Upper lobe of left lung (tissue), 6 donors: Measurements from ENCODE around the gene TBL2. TPM values are rescaled to one million over a fixed set of nuclear protein-coding genes. Genes with fewer than 3 reads are reported as not detected.
A peak's percentile ranks its signal among the peaks of the same experiment; 100 is the strongest.

Source experiments
- ATAC-seq, 2 donors: fragments of 200-7000 bp; cut with Tn5 transposase; one replicate each; pipeline ENCODE4 v1.9.1; 2022; ENCODE audit warnings: mild to moderate bottlenecking in 2 of 2, moderate library complexity in 2 of 2; ENCODE audit not compliant: low FRiP score in 2 of 2
- DNase-seq, 2 donors: peaks; one replicate each; pipeline ENCODE4 v3.0.0-alpha.2; 2019 to 2020
- H3K27ac ChIP-seq, 4 donors: fragments of 200-600 bp; sonication (generic); one replicate each; pipeline ENCODE4 v1.5.1; 2016 to 2019
- H3K27me3 ChIP-seq, 4 donors: fragments of 200-600 bp; sonication (generic); one replicate each; pipeline ENCODE4 v1.5.1; 2017 to 2019
- H3K36me3 ChIP-seq, 4 donors: fragments of 200-600 bp; sonication (generic); one replicate each; pipeline ENCODE4 v1.5.1; 2016 to 2019
- H3K4me1 ChIP-seq, 4 donors: fragments of 200-600 bp; sonication (generic); one replicate each; pipeline ENCODE4 v1.5.1; 2018 to 2019
- H3K4me3 ChIP-seq, 4 donors: fragments of 200-600 bp; sonication (generic); one replicate each; pipeline ENCODE4 v1.5.1; 2017 to 2019; ENCODE audit warnings: mild to moderate bottlenecking in 2 of 4, moderate library complexity in 1 of 4
- H3K9me3 ChIP-seq, 4 donors: fragments of 200-600 bp; sonication (generic); one replicate each; pipeline ENCODE4 v1.5.1; 2018 to 2019
- EP300 ChIP-seq, 4 donors: sonication (generic); formaldehyde crosslinking; IDR thresholded peaks; one replicate each; pipeline ENCODE4 v1.5.1; 2017; ENCODE audit warnings: antibody characterized with exemption in 4 of 4, control low read depth in 2 of 4
- POLR2A ChIP-seq, 4 donors: fragments of 450-650 bp; IDR thresholded peaks; one replicate each; pipeline ENCODE4 v1.5.1; 2016 to 2017; ENCODE audit warnings: antibody characterized with exemption in 4 of 4, mild to moderate bottlenecking in 2 of 4
- POLR2AphosphoS5 ChIP-seq, 2 donors: sonication (generic); formaldehyde crosslinking; IDR thresholded peaks; one replicate each; pipeline ENCODE4 v1.5.1; 2017; ENCODE audit warnings: antibody characterized with exemption in 2 of 2
- WGBS, 2 donors: methylation state at CpG; one replicate each; pipeline ENCODE4 v1.1.5; 2017 to 2018; 5-methylcytosine and 5-hydroxymethylcytosine counted together
- total RNA-seq, 6 donors: library from RNA; depleted of rRNA in 4 of 6; stranded (reverse); fragments of >200 nt in 4 of 6; gene quantifications; one replicate each; pipeline versions ENCODE4 v1.1.0 to v1.2.1, GENCODE V29; 2016 to 2021
- TF ChIP-seq, protein P1 (sequence below), 6 experiments: fragments of 450-650 bp in 4 of 6; fragments of 200-600 bp in 2 of 6; sonication (generic) in 2 of 6; IDR thresholded peaks; one replicate each; pipeline ENCODE4 v1.5.1; 2016 to 2019; ENCODE audit warnings: antibody characterized with exemption in 6 of 6
- donor health status: DM: no; HTN: no; CAD: no; lungs with moderate emphysema.
- donor health status: DM: no; HTN: yes; CAD: no; lungs with severe emphysema.

TBL2 gene
- total RNA-seq, 6 donors from 2014 or later, result 15.7 to 52.9 (median 30.7) TPM

DNA sequence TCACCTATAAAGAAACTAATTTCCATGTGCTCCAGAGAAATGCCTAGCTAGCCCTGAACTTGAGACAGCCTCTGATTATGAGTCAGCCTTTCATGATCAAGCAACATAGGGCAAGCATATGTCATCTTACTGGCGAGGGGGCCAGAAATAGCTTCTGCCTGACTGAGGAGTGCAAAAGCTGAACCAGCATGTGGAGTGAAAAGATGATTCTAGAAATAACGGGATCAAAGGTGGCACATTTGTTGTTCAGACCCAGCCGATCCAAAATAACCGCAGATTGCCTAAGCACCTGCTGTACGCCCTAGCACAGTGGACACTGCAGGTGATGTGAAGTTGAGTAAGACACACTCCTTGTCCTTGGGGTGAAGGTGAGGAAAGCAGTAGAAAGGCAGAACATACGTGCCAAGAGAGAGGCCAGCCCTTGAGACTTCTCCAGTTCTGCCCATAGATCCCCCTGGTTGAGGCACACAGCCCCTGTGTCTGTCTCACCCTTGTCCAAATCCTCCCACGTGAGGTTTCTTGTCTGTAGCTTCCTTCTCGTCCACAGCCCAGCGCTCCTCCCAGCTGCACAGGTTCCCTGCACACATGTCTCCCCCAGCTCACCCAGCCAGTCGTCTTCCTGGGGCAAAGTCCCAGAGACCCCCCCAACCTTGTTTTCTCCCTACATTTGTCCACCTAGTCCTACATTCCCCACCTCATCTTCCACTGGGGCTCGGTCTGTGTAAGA, 18.1 kb downstream of the TBL2 start:
- no peak for DNase-seq
- Histone ChIP-seq H3K9me3 (no peaks in the 10 kb centered on the region), H3K36me3 (no peaks in the 10 kb centered on the region), H3K27me3 (no peaks in the 10 kb centered on the region), H3K4me3 (no peak overlapping the region), H3K4me1 (peaks cover 10 to 21% (median 16%) of the 10 kb centered on the region in 4 donors), H3K27ac (no peak overlapping the region)
- TF ChIP-seq POLR2A (IDR thresholded peaks at IDR 0.05), result no peak
- TF ChIP-seq, protein P1, sequence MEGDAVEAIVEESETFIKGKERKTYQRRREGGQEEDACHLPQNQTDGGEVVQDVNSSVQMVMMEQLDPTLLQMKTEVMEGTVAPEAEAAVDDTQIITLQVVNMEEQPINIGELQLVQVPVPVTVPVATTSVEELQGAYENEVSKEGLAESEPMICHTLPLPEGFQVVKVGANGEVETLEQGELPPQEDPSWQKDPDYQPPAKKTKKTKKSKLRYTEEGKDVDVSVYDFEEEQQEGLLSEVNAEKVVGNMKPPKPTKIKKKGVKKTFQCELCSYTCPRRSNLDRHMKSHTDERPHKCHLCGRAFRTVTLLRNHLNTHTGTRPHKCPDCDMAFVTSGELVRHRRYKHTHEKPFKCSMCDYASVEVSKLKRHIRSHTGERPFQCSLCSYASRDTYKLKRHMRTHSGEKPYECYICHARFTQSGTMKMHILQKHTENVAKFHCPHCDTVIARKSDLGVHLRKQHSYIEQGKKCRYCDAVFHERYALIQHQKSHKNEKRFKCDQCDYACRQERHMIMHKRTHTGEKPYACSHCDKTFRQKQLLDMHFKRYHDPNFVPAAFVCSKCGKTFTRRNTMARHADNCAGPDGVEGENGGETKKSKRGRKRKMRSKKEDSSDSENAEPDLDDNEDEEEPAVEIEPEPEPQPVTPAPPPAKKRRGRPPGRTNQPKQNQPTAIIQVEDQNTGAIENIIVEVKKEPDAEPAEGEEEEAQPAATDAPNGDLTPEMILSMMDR (IDR thresholded peaks at IDR 0.05), result no peak
- TF ChIP-seq POLR2AphosphoS5 (IDR thresholded peaks at IDR 0.05), result no peak
- no peak for TF ChIP-seq EP300 (IDR thresholded peaks at IDR 0.05)
- ATAC-seq, result no peak
- 68 to 69% methylated on average over 11 of the region's 11 CpGs for WGBS, 2 donors

- DNase-seq (peak; percentile 70 to 97), ATAC-seq (peak; percentile 82 to 84)
- Histone ChIP-seq H3K4me3 (peak within 1 kb of the TSS; percentile 27 to 86 (median 70)), H3K4me1 (peaks cover 12 to 37% (median 21%) of the 10 kb centered on the region in 4 donors), H3K27ac (peak within 1 kb of the TSS; percentile 95 to 100 (median 100)), H3K9me3 (no peaks in the 10 kb centered on the region), H3K36me3 (peaks cover 4 to 11% (median 7%) of the 10 kb centered on the region in 4 donors), H3K27me3 (no peaks in the 10 kb centered on the region)
- TF ChIP-seq POLR2A (IDR thresholded peaks at IDR 0.05), result peak in 3 of 4 donors; percentile 43 to 82 (median 80)
- TF ChIP-seq EP300 (IDR thresholded peaks at IDR 0.05), result no peak
- TF ChIP-seq POLR2AphosphoS5 (IDR thresholded peaks at IDR 0.05), result peak; percentile 25 to 67
- TF ChIP-seq, protein P1 (IDR thresholded peaks at IDR 0.05), result peak in 2 of 6 experiments; percentile 17 to 23
- 11 to 16% methylated on average over 22 to 26 of the region's 83 CpGs for WGBS, 2 donors
Measured at GRCh38 chr7:73557397-73558257, 20.8 kb downstream of the TBL2 start, which contains the start of gene BCL7B. BCL7B (minus strand) TSS chr7:73557690; CDS start chr7:73557578, 112 bp downstream.

DNA sequence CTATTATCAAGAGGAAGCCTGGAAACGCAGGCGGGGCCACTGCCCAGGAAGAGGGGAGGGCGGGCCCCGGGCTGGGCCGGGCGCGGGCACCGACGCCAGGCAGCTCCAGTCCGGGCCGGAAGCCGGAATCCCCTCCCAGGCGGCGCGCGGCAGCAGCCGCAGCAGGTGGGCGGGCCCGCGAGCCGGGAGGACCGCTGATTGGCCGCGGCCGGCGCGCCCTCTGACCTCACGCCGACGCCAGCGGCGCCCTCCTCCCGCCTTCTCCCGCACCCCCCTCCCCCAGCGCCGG, 21.3 kb downstream of the TBL2 start:
- H3K4me1 ChIP-seq, result peaks cover 12 to 42% (median 21%) of the 10 kb centered on the region in 4 donors
- 0 to 4% methylated on average over 5 to 24 of the region's 36 CpGs for WGBS, 2 donors
- TF ChIP-seq POLR2A (IDR thresholded peaks at IDR 0.05) (no peak), POLR2AphosphoS5 (IDR thresholded peaks at IDR 0.05) (peak in 1 of 2 donors; percentile 70)
- TF ChIP-seq, protein P1 (IDR thresholded peaks at IDR 0.05), result no peak
- no peaks in the 10 kb centered on the region for H3K27me3 ChIP-seq
- ATAC-seq (peak; percentile 97 to 99), DNase-seq (peak; percentile 98 to 99)
- H3K36me3 ChIP-seq, result peaks cover 6 to 17% (median 11%) of the 10 kb centered on the region in 4 donors
- H3K4me3 ChIP-seq, result peak overlapping the region; percentile 27 to 86 (median 70)
- peak overlapping the region; percentile 95 to 100 (median 100) for H3K27ac ChIP-seq
- no peaks in the 10 kb centered on the region for H3K9me3 ChIP-seq

DNA sequence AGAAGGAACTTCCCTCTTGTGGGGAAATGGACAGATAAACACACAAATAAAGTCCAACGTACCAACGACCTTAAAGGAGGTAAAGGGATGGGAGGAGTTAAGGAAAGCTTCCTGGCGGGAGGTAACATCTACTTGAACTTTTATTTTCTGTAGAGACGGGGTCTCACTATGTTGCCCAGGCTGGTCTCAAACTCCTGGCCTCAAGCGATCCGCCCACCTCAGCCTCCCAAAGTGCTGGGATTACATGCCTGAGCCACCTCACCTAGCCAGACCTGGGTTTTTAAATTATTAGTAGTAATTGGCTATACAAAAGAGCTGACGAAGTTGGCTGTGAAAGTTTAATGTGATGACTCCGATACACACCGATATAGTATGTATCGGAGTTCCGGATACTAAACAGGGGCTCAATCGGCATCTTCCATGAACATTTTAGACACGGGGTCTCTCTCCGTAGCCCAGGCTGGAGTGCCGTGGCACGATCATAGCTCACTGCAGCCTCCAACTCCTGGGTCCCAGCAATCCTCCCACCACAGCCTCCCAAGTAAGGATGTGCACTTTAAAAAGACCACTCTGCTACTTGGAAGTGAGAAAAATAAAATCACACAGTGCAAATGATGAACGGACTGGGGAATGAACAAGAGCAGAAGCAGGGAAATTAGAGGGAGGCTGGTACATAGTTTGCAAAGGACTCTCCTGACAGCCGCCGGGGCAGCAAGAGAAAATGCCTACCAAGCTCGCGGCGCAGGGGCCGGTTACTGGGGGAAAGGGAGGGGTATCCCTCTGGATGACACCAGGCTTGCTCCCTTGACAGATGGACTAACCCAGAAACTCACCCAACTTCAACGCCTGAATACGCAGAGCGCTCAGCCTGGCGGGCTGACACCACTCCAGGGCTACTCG, 21.9 kb downstream of the TBL2 start:
- no peaks in the 10 kb centered on the region for H3K27me3 ChIP-seq
- H3K4me3 ChIP-seq, result peak overlapping the region; percentile 21 to 86 (median 70)
- peaks cover 9 to 23% (median 16%) of the 10 kb centered on the region in 4 donors for H3K36me3 ChIP-seq
- H3K4me1 ChIP-seq, result peaks cover 12 to 42% (median 21%) of the 10 kb centered on the region in 4 donors
- no peak for ATAC-seq
- WGBS, 2 donors, result 19 to 24% methylated on average over 24 to 28 of the region's 28 CpGs
- peak overlapping the region; percentile 95 to 100 (median 100) for H3K27ac ChIP-seq
- no peak for TF ChIP-seq POLR2AphosphoS5 (IDR thresholded peaks at IDR 0.05)
- TF ChIP-seq, protein P1 (IDR thresholded peaks at IDR 0.05), result no peak
- no peak for TF ChIP-seq EP300 (IDR thresholded peaks at IDR 0.05)
- TF ChIP-seq POLR2A (IDR thresholded peaks at IDR 0.05), result no peak
- DNase-seq, result no peak
- no peaks in the 10 kb centered on the region for H3K9me3 ChIP-seq
